HL-60 (cell line): Measurements from ENCODE around the gene KDELR3.

Experiments
- DNase-seq, 2 experiments: peaks; one replicate each; pipeline ENCODE4 v3.0.0-alpha.2; 2010 to 2020; ENCODE audit warnings: low read depth in 1 of 2, low spot score in 1 of 2
- H3K27ac ChIP-seq: fragments of 250-450 bp; sonication (Bioruptor Pico); replicated peaks from 2 replicates; pipeline ENCODE4 v1.5.1; 2020; ENCODE audit warnings: mild to moderate bottlenecking, moderate library complexity
- H3K27me3 ChIP-seq: fragments of 250-450 bp; sonication (Bioruptor Pico); 2 replicates; pipeline ENCODE4 v1.5.1; 2021; ENCODE audit warnings: mild to moderate bottlenecking, moderate library complexity; ENCODE audit not compliant: insufficient read depth, poor library complexity, severe bottlenecking
- H3K4me3 ChIP-seq: replicated peaks from 2 replicates; pipeline ENCODE4 v1.5.1; 2011; ENCODE audit warnings: mild to moderate bottlenecking, control low read depth, low read length; ENCODE audit not compliant: insufficient read depth
- GABPA ChIP-seq: IDR thresholded peaks from 2 replicates; pipeline ENCODE4 v1.6.1; 2012; ENCODE audit warnings: low read depth
- POLR2AphosphoS5 ChIP-seq: IDR thresholded peaks from 2 replicates; pipeline ENCODE4 v1.6.1; 2012; ENCODE audit warnings: low read depth
- REST ChIP-seq: IDR thresholded peaks from 2 replicates; pipeline ENCODE4 v1.6.1; 2012; ENCODE audit warnings: low read depth; ENCODE audit not compliant: insufficient replicate concordance
- SPI1 ChIP-seq: IDR thresholded peaks from 2 replicates; pipeline ENCODE4 v1.6.1; 2012; ENCODE audit warnings: low read depth, mild to moderate bottlenecking, borderline replicate concordance
- TF ChIP-seq, protein P1 (sequence below): IDR thresholded peaks from one replicate; pipeline ENCODE4 v1.5.1; 2011; ENCODE audit warnings: low read length, control low read depth, inconsistent platforms; ENCODE audit not compliant: insufficient read depth

KDELR3 gene

DNA sequence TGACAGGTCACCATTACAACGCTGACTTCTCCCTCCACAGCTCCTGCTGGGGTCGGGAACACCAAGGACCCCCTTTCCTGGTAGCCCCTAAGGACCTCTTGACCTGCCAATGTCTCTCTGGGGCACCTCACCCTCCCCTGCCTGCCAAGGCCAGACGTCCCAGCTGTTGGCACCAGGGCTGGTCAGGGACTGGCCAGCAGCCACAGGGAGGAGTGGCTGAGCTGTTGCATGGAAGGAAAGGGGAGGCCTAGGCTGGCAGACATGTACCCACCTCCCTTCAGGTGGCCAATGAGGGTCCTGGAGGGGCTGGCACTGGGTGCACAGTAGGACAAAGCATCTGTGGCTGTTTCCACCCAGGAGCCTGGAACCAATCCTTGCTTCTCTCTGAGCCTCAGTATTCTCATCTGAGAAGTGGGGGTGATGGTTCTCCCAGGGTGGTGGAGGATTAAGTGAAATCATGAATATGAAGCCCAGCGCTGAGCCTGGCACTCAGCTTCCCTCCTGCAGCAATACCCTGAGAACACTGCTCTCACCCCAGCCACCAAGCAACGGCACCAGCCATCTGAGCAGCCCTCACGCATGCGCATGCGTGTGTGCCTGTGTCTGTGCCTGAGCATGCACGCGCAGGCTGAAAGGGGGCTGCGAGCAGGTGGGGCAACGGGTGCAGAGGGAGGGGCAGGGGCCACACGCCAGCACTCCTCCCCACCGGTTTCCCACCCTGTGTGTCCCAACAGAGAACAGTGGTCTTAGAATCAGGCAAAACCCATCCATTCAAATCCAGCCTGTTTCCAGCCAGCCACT, 18.8 kb upstream of the KDELR3 start:
- TF ChIP-seq, protein P1, sequence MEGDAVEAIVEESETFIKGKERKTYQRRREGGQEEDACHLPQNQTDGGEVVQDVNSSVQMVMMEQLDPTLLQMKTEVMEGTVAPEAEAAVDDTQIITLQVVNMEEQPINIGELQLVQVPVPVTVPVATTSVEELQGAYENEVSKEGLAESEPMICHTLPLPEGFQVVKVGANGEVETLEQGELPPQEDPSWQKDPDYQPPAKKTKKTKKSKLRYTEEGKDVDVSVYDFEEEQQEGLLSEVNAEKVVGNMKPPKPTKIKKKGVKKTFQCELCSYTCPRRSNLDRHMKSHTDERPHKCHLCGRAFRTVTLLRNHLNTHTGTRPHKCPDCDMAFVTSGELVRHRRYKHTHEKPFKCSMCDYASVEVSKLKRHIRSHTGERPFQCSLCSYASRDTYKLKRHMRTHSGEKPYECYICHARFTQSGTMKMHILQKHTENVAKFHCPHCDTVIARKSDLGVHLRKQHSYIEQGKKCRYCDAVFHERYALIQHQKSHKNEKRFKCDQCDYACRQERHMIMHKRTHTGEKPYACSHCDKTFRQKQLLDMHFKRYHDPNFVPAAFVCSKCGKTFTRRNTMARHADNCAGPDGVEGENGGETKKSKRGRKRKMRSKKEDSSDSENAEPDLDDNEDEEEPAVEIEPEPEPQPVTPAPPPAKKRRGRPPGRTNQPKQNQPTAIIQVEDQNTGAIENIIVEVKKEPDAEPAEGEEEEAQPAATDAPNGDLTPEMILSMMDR, result no peak
- TF ChIP-seq POLR2AphosphoS5 (no peak), GABPA (no peak), SPI1 (no peak)
- Histone ChIP-seq H3K27ac (no peak overlapping the region), H3K27me3 (peaks cover 51% of the 10 kb centered on the region), H3K4me3 (no peak overlapping the region)
- no peak for DNase-seq

GRCh38 chr22:38449776-38450175, 18.1 kb upstream of the KDELR3 start:
- Histone ChIP-seq H3K27me3 (peaks cover 51% of the 10 kb centered on the region), H3K27ac (no peak overlapping the region), H3K4me3 (no peak overlapping the region)
- no peak for DNase-seq
- TF ChIP-seq GABPA (no peak), REST (no peak), SPI1 (no peak), POLR2AphosphoS5 (no peak)
- TF ChIP-seq, protein P1, result no peak

- TF ChIP-seq REST (no peak), SPI1 (no peak), POLR2AphosphoS5 (no peak), GABPA (no peak)
- TF ChIP-seq, protein P1, result no peak
- no peak overlapping the region for H3K27ac ChIP-seq
- H3K4me3 ChIP-seq, result no peak overlapping the region
- H3K27me3 ChIP-seq, result peaks cover 46% of the 10 kb centered on the region
- DNase-seq, result no peak
Observed at GRCh38 chr22:38450234-38450797, 17.6 kb upstream of the KDELR3 start.
